GM21528 (cell line): ENCODE results near the gene FAM131C.

Experiments used
- ATAC-seq: cut with Tn5 transposase; IDR thresholded peaks from one replicate; pipeline ENCODE4 v1.9.1; 2021; ENCODE audit warnings: mild to moderate bottlenecking, moderate library complexity; ENCODE audit not compliant: unreplicated experiment, low FRiP score

Gene FAM131C

DNA sequence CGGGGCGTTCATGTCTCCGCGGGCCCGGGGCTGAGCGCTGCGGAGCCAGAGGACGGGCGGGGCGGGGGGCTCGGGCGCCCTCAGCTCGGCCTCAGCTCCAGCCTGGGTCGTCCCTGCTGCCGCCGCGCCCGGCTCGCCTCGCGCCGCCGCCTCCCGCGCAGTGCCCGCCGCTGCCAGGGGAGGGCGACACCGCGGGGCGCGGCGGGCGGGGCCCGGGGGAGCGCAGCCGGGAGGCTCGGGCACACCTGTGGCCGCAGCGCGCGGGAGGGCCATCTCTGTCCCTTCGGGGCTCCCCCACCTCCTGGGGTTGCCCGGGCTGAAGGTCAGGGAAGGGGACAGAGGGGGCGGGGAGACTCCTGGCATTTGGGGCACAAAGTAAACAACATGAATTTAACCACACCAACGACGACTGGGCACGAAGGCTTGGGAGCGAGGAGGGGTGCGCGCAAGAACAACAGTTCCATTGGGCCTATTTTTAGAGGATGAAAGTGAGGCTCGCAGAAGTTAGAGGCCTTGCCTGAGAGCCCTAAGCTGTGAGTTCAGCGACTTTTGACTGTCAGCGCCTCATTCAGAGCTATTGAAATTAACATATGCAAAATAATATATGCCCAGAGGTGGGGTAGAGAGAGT lies at the start of gene FAM131C:
FAM131C (minus strand) TSS at position 162 of the 630 bp plus-strand sequence. CDS start 209 bp downstream, outside the sequence.
- no peak for ATAC-seq

DNA sequence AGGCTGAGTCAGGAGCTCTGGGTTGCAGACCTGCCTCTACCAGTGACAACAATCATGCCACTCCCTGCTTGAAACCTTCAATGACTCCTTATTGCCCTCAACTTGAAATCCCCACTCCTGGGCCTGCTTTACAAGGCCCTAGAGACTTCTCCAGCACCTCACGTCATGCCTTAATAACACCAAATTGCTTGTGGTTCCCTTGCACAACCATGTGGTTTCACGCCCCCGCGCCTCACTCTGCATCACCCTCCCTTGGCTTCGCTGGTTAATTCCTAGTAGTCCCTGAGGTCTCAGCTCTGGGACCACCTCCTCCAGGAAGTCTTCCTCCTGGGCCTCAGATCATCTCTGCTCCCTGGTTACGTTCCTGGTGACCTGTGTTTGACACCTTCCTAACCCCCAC lies 49.5 kb upstream of the FAM131C start:
- no peak for ATAC-seq

DNA sequence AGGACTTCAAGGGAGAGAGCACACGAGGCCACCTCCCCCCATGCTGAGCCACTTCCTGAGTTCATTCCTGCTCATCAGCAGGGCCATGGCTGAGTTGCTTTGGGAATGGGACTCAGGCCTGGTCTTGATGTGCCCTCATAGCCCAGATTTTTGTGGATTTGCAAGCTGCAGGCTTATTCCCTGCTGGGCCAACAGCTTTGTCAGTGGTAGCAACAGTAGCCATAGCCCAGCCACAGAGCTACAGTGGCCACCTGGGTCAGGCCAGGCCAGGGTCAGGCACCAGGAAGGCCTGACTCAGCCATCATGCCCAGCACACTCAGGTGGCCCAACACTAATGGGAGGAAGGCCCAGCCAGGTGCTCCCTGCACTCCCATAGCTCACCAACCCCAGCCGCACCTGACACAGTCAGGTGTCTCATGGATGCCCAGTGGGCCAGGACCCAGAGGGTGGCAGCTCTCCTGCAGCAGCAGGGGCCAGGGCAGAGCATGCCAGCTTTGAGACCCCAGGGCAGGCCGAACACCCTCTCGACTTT lies 49.0 kb upstream of the FAM131C start:
- no peak for ATAC-seq

DNA sequence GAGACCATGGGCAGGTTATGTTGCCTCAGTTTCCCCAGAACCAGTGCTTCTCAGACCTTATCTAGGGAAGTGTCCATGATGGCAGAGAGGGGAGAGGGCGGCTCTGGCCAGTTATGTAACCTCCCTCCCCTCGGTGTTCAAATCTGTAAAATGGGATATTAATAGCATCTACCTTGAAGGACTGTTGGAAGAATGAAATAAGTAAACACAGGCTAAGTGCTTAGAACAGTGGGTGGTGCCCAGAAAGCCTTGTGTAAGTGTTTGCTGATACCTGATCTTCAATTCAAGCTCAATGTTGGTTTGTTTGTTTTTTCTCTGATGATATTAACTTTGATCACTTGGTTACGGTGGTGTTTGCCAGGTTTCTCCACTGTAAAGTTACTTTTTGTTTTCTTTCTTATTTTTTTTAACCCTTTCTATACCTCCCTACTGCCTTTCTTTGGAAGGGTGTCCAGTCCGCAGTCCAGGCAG lies 47.5 kb upstream of the FAM131C start:
- ATAC-seq = no peak

DNA sequence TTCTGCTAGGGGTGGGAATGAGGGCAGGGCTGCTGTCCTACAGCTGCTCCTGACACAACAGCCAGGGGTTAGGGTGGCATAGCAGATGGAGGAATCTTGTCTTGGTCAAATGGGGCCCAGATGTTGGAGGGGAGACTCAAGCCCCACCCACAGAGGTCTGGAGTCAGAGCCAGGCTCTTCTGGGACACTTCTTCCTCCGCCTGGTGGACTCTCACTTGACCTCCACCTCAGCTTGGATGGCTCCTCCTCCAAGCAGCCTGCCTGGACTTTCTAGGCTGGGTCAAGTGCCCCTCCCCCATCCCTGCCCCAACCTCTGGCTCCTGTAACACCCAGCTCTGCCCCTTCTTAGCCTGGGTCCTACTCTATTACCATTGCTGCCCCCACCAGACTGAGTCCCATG lies 47.0 kb upstream of the FAM131C start:
- ATAC-seq = no peak

- ATAC-seq = no peak
Measured at GRCh38 chr1:16119926-16120325, 46.5 kb upstream of the FAM131C start.

GRCh38 chr1:16119504-16119903 lies 46.1 kb upstream of the FAM131C start:
- no peak for ATAC-seq

DNA sequence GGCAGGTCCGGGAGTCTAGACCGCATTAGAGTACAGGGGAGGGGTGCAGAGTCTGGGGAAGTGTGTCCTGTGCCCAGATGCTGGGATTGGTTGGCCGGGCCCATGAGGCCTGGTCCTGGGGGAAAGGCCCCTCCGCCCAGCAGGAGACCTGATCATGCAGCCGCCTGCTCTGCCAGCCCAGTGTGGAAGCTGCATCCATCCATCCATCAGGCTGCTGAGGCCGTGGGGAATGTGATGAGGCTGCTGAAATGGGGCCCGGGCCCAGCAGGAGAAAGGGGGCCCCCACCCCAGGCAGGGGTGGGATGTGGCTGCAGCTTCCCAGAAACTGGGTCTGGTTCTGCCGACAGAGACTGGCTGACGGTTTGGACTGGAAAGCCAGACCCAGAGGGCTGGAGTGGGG lies 45.3 kb upstream of the FAM131C start:
- ATAC-seq = no peak

GRCh38 chr1:16117936-16118335 lies 44.5 kb upstream of the FAM131C start:
- ATAC-seq = no peak

GRCh38 chr1:16117369-16117768 lies 43.9 kb upstream of the FAM131C start:
- no peak for ATAC-seq

- ATAC-seq = no peak
Measured at GRCh38 chr1:16116625-16117024, 43.2 kb upstream of the FAM131C start.

GRCh38 chr1:16116002-16116401 lies 42.6 kb upstream of the FAM131C start:
- ATAC-seq = no peak

GRCh38 chr1:16115468-16115983 lies 42.1 kb upstream of the FAM131C start:
- ATAC-seq = no peak

- no peak for ATAC-seq
Measured at GRCh38 chr1:16114527-16115467, 41.3 kb upstream of the FAM131C start.

GRCh38 chr1:16112596-16113555 lies 39.4 kb upstream of the FAM131C start:
- ATAC-seq = no peak

DNA sequence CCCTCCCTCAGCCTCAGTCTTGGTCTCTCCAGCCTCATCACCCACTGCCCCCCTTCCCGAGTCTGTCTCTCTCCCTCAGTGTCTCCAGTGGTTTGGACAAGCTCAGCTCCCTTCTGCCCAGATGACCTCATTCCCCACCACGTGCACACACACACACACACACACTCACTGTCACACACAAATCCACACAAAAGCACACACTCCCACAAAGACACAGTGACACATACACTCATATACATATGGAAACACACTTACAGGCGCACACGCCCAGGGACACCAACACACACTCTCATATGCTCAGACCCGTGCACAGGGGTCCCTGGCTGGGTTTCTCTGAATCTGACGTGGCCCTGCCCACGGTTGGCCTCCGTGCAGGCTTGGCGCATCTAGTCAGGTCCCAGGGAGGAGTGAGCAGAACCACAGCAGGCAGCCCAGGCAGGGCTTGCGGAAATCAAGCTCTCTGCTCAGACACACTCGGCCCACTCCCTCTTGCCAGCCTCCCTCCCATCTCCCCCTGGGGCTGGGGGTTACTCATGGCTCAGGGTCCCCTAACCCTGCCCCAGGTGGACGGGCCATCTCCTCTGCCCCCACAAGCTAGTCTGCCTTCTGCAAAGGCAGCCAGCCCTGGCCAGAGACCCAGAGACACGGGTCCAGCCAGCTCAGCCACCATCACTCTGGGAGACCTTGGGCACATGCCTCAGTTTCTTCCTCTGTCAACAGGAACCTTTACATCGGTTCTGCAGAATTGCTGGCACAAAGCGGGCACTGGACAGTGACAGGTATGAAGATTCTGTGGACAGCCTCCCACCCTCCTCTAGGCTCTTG lies 38.5 kb upstream of the FAM131C start:
- no peak for ATAC-seq

- ATAC-seq = no peak
Measured at GRCh38 chr1:16110884-16111283, 37.4 kb upstream of the FAM131C start.

- no peak for ATAC-seq
Measured at GRCh38 chr1:16110456-16110855, 37.0 kb upstream of the FAM131C start.

- no peak for ATAC-seq
Measured at GRCh38 chr1:16109571-16109970, 36.1 kb upstream of the FAM131C start.
